Activated CD4-positive, alpha-beta T cell treated with anti-CD3 and anti-CD28 coated beads, Interleukin-2, Interleukin-6, amounts not matched to agents 100 ng/mL and 50 ng/mL, durations not matched to agents 16 hours and 8 hours (primary cell): ENCODE measurements around the gene MARCHF2.
"Not testable (repeated sequence)": the region's sequence is repeated elsewhere in the genome, so short reads cannot be mapped to it uniquely, and the experiment has no call there.

Experiments used
- DNase-seq: peaks from one replicate; pipeline ENCODE4 v3.0.0-alpha.2; 2020

Gene MARCHF2

GRCh38 chr19:8413629-8413995 lies 507 bp downstream of the MARCHF2 start:
- no peak for DNase-seq

DNA sequence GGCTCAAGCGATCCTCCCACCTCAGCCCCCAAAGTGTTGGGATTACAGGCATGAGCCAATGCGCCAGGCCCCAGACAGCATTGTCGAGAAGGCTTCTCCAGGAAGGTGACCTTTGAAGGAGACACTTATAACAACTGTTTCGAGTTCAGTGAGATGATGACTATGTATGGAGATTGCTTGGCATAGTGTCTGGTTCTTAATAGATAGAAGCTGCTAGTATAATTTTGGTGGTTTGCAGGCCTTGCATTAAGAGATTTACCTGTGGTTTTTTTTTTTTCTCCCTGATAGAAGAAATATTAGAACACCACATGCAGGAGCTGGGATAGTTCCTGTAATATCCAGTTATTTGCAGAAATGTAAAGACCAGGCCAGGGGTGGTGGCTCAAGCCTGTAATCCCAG lies 3.7 kb downstream of the MARCHF2 start:
- DNase-seq = no peak

DNA sequence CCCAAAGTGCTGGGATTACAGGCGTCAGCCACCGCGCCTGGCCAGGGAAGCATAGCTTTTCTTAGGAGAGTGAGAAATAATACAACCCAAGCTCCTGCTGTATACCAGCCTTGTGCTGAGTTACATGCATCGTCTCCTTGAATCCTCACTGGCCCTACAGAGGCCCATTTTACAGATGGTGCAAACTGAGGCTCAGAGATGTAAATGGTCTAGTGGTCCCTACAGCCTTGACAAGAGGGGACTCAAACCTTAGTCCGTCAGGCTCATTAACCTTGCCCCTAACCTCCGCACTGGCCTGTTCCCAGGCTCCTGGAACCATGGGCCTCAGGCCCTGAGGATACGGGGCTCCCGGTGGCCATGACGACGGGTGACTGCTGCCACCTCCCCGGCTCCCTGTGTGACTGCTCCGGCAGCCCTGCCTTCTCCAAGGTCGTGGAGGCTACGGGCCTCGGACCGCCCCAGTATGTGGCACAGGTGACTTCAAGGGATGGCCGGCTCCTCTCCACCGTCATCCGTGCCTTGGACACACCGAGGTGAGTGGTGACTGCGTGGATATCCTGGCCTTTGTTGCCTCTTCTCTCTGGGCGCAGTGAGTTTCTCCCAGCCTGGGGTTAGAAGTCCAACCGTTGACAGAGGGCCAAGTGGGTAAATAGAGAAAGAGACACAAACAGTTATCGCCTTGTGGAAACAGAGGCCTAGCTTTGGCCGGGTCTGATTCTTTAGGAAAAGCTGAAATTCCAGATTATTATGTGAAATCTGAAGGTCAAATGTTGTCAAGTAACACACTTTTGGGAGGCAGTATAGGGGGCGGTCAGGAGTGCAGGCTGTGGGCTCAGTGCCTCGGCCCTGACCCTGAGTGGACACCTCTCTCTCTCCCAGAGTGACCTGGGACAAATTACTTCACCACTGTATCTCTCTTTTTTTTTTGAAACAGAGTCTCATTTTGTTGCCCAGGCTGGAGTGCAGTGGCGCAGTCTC lies 8.7 kb downstream of the MARCHF2 start:
- DNase-seq = no peak

- no peak for DNase-seq
Measured at GRCh38 chr19:8423817-8424223, 10.7 kb downstream of the MARCHF2 start.

GRCh38 chr19:8425331-8425730 lies 12.2 kb downstream of the MARCHF2 start:
- not testable (repeated sequence) for DNase-seq

DNA sequence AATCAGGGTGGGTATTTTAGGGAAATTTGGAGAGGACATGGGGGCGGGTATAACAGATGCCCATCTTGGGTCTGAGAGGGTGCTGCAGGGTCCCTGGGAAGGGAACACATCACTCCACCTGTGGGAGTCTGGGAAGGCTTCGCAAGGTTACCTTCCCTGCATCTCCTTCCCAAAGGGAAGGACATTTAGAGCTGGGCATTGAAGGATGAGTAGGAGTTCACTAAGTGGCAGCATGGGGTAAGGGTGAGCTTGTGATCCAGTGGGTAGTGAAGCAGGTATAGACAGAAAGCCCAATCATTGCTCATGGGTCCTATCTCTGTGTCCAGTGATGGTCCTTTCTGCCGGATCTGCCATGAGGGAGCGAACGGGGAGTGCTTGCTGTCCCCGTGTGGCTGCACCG lies 13.2 kb downstream of the MARCHF2 start:
- no peak for DNase-seq

DNA sequence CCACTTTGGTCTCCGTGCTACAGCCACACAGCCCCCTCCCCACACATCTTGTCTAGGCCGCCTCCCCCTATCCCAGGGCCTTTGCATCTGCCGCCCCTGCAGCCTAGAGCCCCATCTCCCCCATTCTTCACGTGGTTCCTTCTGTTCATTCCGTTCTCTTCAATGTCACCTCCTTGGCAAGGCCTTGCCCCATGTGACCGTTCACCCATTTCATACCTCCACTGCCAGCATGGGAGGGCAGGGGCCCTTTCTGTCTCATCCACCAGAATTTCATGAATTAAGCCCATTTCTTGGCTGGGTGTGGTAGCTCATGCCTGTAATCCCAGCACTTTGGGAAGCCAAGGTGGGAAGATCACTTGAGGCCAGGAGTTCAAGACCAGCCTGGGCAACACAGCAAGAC lies 15.9 kb downstream of the MARCHF2 start:
- no peak for DNase-seq

- DNase-seq = no peak
Measured at GRCh38 chr19:8429826-8430225, 16.7 kb downstream of the MARCHF2 start.

GRCh38 chr19:8430650-8431049 lies 17.5 kb downstream of the MARCHF2 start:
- no peak for DNase-seq

- DNase-seq = no peak
Measured at GRCh38 chr19:8438236-8438635, 25.1 kb downstream of the MARCHF2 start.

DNA sequence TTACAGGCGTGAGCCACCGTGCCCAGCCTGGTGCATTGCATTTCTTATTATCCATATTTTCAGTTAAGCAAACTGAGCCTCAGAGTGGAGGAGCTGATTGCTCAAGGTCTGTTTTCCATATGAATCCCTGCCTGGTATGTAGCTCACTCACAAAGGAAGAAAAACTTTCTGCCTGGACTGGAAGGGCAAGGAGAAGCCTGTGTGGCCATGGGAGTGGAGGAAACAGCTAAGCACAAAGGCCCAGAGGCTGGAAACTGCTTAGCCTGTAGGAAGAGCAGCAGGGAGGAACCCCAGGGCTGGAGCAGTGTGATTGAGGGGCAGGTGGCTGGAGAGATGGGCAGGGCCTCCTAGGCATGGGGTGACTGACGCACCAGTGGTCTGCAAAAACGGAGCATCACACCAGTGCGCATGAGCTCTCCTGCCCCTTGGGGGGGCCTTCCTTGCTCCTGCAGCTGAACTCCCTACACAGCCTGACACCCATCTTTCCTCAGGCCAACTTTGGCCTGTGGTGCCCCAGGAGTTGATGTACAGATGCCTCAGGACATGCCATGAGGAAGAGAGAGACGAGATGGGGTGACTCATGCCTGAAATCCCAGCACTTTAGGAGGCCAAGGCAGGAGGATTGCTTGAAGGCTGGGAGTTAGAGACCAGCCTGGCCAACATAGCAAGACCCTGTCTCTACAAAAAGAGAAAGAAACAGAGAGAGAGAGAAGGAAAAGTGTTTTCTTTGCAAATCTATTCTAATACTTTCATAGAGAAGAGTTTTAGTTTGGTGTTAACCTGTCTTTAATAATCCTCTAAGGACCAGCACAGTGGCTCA lies 28.8 kb downstream of the MARCHF2 start:
- no peak for DNase-seq

DNA sequence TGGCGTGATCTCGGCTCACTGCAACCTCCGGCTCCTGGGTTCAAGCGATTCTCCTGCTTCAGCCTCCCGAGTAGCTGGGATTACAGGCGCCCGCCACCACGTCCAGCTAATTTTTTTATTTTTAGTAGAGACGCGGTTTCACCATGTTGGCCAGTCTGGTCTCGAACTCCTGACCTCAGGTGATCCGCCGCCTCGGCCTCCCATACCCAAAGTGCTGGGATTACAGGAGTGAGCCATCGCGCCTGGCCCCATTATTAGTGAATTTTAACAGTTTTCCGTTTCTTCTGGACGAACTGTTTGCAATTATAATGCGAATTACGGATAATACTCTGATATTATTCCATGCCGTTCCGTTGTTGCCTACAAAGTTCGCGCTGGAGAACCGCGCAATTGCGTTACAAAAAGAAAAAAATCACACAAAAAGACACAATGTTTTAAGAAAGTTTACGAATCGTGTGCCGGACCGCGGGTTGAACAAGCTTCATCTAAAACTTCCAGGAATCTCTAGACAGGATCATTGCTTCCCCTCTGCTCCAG lies 31.1 kb downstream of the MARCHF2 start:
- DNase-seq = not testable (repeated sequence)

- DNase-seq = peak; percentile 100
Measured at GRCh38 chr19:8444677-8445487, 31.8 kb downstream of the MARCHF2 start, which contains the start of gene HNRNPM. Gene HNRNPM, plus strand, starts transcription at chr19:8444975. Its CDS starts 24 bp downstream, at chr19:8444999.

GRCh38 chr19:8445488-8446001 lies 32.4 kb downstream of the MARCHF2 start:
- peak; percentile 59 for DNase-seq

GRCh38 chr19:8446061-8446709 lies 33.1 kb downstream of the MARCHF2 start:
- DNase-seq = no peak

GRCh38 chr19:8449830-8450229 lies 36.7 kb downstream of the MARCHF2 start:
- peak; percentile 17 for DNase-seq

DNA sequence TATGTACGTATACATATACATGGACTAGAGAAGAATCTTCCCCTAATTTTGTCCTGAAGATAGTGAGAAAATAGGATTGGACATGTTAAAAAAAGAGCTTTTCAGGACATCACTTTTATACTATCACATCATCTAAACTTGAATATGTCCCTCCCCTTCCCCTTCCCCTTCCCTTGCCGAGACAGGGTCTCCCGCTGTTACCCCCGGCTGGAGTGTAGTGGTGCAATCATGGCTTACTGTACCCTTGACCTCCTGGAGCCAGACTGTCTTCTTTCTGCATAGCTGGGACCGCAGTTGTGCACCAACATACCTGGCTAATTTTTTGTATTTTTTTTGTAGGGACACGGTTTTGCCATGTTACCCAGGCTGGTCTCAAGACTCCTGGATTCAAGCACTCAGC lies 38.3 kb downstream of the MARCHF2 start:
- no peak for DNase-seq

DNA sequence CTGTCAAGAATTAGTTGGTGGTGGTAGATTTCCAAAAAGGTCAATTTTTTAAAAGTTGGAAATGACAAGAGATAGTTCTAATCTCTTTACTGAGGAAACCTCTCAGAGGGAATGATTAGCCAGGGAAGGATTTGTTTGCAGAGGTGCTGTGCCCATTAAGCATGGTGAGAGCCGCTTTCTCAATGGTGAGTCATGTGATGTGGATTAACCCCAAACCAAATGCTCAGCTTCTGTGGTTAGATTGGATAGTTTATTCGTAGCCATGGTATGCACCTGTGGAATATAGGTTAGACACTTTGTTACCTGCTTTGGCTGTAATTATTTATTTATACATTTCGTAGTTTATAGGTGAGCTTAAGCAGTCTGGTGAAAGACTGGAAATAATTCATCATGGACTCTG lies 38.8 kb downstream of the MARCHF2 start:
- DNase-seq = peak; percentile 32

- no peak for DNase-seq
Measured at GRCh38 chr19:8452446-8453123, 39.5 kb downstream of the MARCHF2 start.

- DNase-seq = no peak
Measured at GRCh38 chr19:8453616-8454015, 40.5 kb downstream of the MARCHF2 start.

GRCh38 chr19:8454218-8454617 lies 41.1 kb downstream of the MARCHF2 start:
- no peak for DNase-seq
